ENCODE results near the gene CPEB1. TPM values are rescaled to one million over a fixed set of nuclear protein-coding genes. Genes with fewer than 3 reads are reported as not detected.

Gene CPEB1
- total RNA-seq, 1 experiment from 2014 or later, result 1.0 TPM

- no peak overlapping the region for H3K18ac ChIP-seq (ENCODE audit: insufficient read length, low read depth, low read length)
- H3K9me3 ChIP-seq (ENCODE audit: control insufficient read depth, low read depth, low read length), result no peaks in the 10 kb centered on the region
- H3K4ac ChIP-seq (ENCODE audit: low read depth, low read length), result no peak overlapping the region
- H3T11ph ChIP-seq (ENCODE audit: low read length), result no peak overlapping the region
- no peak overlapping the region for H2AFZ ChIP-seq (ENCODE audit: low read length)
- no peak for DNase-seq
- no peak overlapping the region for H2BK20ac ChIP-seq (ENCODE audit: low read depth, low read length, poor library complexity, severe bottlenecking)
- H4K8ac ChIP-seq (replicated peaks; ENCODE audit: insufficient read length, low read depth, low read length), result no peak overlapping the region
- H3K27ac Mint-ChIP-seq, result peak overlapping the region in 1 of 3 experiments; percentile 97; a peak in 2 of 7 replicates
- H3K4me1 ChIP-seq (ENCODE audit: insufficient read depth, low read length), result no peaks in the 10 kb centered on the region
- no peak overlapping the region for H2BK12ac ChIP-seq (ENCODE audit: insufficient read length, low read depth, low read length)
- H3K79me2 ChIP-seq (ENCODE audit: insufficient read depth, low read length), result no peaks in the 10 kb centered on the region
- H2BK120ac ChIP-seq (ENCODE audit: low read depth, low read length, poor library complexity, severe bottlenecking), result no peak overlapping the region
- TF ChIP-seq CTCF (conservative IDR thresholded peaks at IDR 0.05), result no peak
- H3K27me3 Mint-ChIP-seq (ENCODE audit: low read depth), result peaks cover 19% of the 10 kb centered on the region
- no peak overlapping the region for H3K56ac ChIP-seq (ENCODE audit: insufficient read length, low read depth, low read length)
- H3K27me3 ChIP-seq (ENCODE audit: insufficient read depth, low read length), result no peaks in the 10 kb centered on the region
- H4K91ac ChIP-seq (ENCODE audit: insufficient read length, low read depth, low read length), result no peak overlapping the region
- H3K27ac ChIP-seq (ENCODE audit: insufficient read length, low read depth, low read length), result no peak overlapping the region
- H3K9me3 Mint-ChIP-seq, result no peaks in the 10 kb centered on the region
- H3K36me3 Mint-ChIP-seq (ENCODE audit: insufficient read depth in 1 of 3, low read depth in 3 of 3), result no peaks in the 10 kb centered on the region
- H4K5ac ChIP-seq (ENCODE audit: insufficient read length, low read depth, low read length), result no peak overlapping the region
- no peaks in the 10 kb centered on the region for H4K20me1 ChIP-seq (ENCODE audit: control insufficient read depth, insufficient read depth, insufficient read length)
- H3K9ac ChIP-seq (ENCODE audit: extremely low read depth, insufficient read length, low read length), result peak overlapping the region; percentile 5
- WGBS (ENCODE audit: extremely low coverage, insufficient read length, low lambda C conversion rate), result no CpG with 5 or more reads among the region's 10 CpGs
- H3K4me1 Mint-ChIP-seq, result peaks cover 14 to 15% of the 10 kb centered on the region in 2 experiments
- H3K4me3 Mint-ChIP-seq, result peak overlapping the region; percentile 90 to 93
- peak overlapping the region; percentile 57; the same call in 1 of the 2 replicates for H3K14ac ChIP-seq (ENCODE audit: insufficient read depth, low read length)
- H2AK5ac ChIP-seq (ENCODE audit: insufficient read length, low read length), result no peak overlapping the region
- peak overlapping the region; percentile 50 for H3K4me2 ChIP-seq (ENCODE audit: insufficient read depth, insufficient read length, low read length)
- H2BK5ac ChIP-seq (ENCODE audit: insufficient read length, low read length), result no peak overlapping the region
- H3K23ac ChIP-seq (ENCODE audit: insufficient read length, low read depth, low read length), result no peak overlapping the region
- no peaks in the 10 kb centered on the region for H3K79me1 ChIP-seq (ENCODE audit: insufficient read depth, low read depth, low read length, poor library complexity, severe bottlenecking)
- peaks cover 15% of the 10 kb centered on the region for H3K23me2 ChIP-seq (ENCODE audit: insufficient read length, low read depth, low read length, poor library complexity, severe bottlenecking)
- H2BK15ac ChIP-seq (ENCODE audit: low read depth, low read length), result no peak overlapping the region
Measured at GRCh38 chr15:82681371-82681770, 34.2 kb upstream of the CPEB1 start.

Measured in H9 (cell line).